ENCODE measurements around the gene BICDL2. TPM values are rescaled to one million over a fixed set of nuclear protein-coding genes. Genes with fewer than 3 reads are reported as not detected.
"Not testable (repeated sequence)": the region's sequence is repeated elsewhere in the genome, so short reads cannot be mapped to it uniquely, and the experiment has no call there.

Gene BICDL2
- total and polyA plus RNA-seq, 2 of the 8 experiments (the other 6 are each of a cell fraction or from before 2014, with no cell fraction given), result 7.3 to 15.9 TPM

GRCh38 chr16:3070608-3071111, 33.9 kb upstream of the BICDL2 start (continued):
- TF ChIP-seq BCL11A (IDR thresholded peaks at IDR 0.05; ENCODE audit: low read depth in 2 of 2, low read length in 2 of 2), result no peak
- no peak for TF ChIP-seq SAP30 (IDR thresholded peaks at IDR 0.05; ENCODE audit: insufficient read depth, insufficient replicate concordance, low read length)
- no peak for TF ChIP-seq CREB1 (IDR thresholded peaks at IDR 0.05)
- TF ChIP-seq SUZ12 (IDR thresholded peaks at IDR 0.05; ENCODE audit: low read length), result no peak
- TF ChIP-seq RFX5 (IDR thresholded peaks at IDR 0.05; ENCODE audit: borderline replicate concordance, low read depth, low read length), result no peak
- no peak for TF ChIP-seq BRCA1 (IDR thresholded peaks at IDR 0.05; ENCODE audit: low read depth, low read length)
- no peak for TF ChIP-seq SIN3A (conservative IDR thresholded peaks at IDR 0.05 in 1 of 2, IDR thresholded peaks at IDR 0.05 in 1 of 2; ENCODE audit: low read depth in 1 of 2, low read length in 2 of 2)
- no peak for TF ChIP-seq CTBP2 (IDR thresholded peaks at IDR 0.05; ENCODE audit: borderline replicate concordance, insufficient read depth, insufficient read length, low read length)

- not testable (repeated sequence) for H3K4me1 ChIP-seq (replicated peaks in 1 of 4; ENCODE audit: control insufficient read depth in 3 of 4, insufficient read depth in 4 of 4, low read length in 3 of 4); H3K27ac ChIP-seq (ENCODE audit: low read depth, low read length); H2AK5ac ChIP-seq (ENCODE audit: low read depth, low read length); H4K20me1 ChIP-seq (replicated peaks in 1 of 2; ENCODE audit: control insufficient read depth in 1 of 2, insufficient read depth in 2 of 2, low read length in 2 of 2); H3K79me1 ChIP-seq (ENCODE audit: low read depth, low read length); H3K18ac ChIP-seq (ENCODE audit: extremely low read depth, low read length); H3K4me3 ChIP-seq (ENCODE audit: extremely low read depth in 1 of 4, insufficient read depth in 2 of 4, low read depth in 3 of 4, low read length in 4 of 4); H2BK15ac ChIP-seq (ENCODE audit: low read length); H3K23ac ChIP-seq (ENCODE audit: insufficient read length); H3K4me2 ChIP-seq (ENCODE audit: insufficient read depth in 1 of 2, low read depth in 2 of 2, low read length in 2 of 2); H3K36me3 ChIP-seq (ENCODE audit: control insufficient read depth in 2 of 4, insufficient read depth in 4 of 4, low read length in 3 of 4); H3K9ac ChIP-seq (replicated peaks in 1 of 4; ENCODE audit: extremely low read depth in 1 of 4, low read depth in 3 of 4, low read length in 3 of 4); H4K8ac ChIP-seq (ENCODE audit: extremely low read depth, insufficient read depth, low read length); H3K9me3 ChIP-seq (ENCODE audit: insufficient read depth in 2 of 2, low read depth in 1 of 2, low read length in 1 of 2); H2BK20ac ChIP-seq (ENCODE audit: low read length); H3K27me3 ChIP-seq (replicated peaks in 1 of 4; ENCODE audit: control insufficient read depth in 3 of 4, extremely low read depth in 1 of 4, insufficient read depth in 3 of 4, low read length in 3 of 4); H4K91ac ChIP-seq (replicated peaks; ENCODE audit: insufficient read length, low read length); H2BK5ac ChIP-seq (ENCODE audit: low read depth, low read length); H4K5ac ChIP-seq (ENCODE audit: insufficient read length, low read depth, low read length); H3K23me2 ChIP-seq (ENCODE audit: low read depth, low read length); H2BK12ac ChIP-seq (ENCODE audit: low read depth, low read length); H3K56ac ChIP-seq (replicated peaks; ENCODE audit: insufficient read length, low read depth, low read length); H3K14ac ChIP-seq (ENCODE audit: insufficient read length); H2BK120ac ChIP-seq (replicated peaks; ENCODE audit: low read depth, low read length); DNase-seq (ENCODE audit: low read depth in 1 of 2, low spot score in 2 of 2); H2AFZ ChIP-seq (ENCODE audit: low read length); FAIRE-seq; H3K4ac ChIP-seq (replicated peaks; ENCODE audit: insufficient read length, low read depth, low read length); H3K79me2 ChIP-seq (ENCODE audit: control insufficient read depth in 1 of 2, insufficient read depth in 2 of 2, low read length in 2 of 2)
- CTCF ChIA-PET (ENCODE audit: partially characterized antibody), result interaction anchor here (0.6 to 2.7 kb wide), 4 partner anchors 8 to 196 kb away, joined by 3 to 13 read pairs (median 4); no protein-coding TSS in a partner anchor
- WGBS, 2 experiments (ENCODE audit: extremely low coverage in 1 of 2, insufficient coverage in 1 of 2, insufficient read length in 1 of 2, insufficient replicate concordance in 2 of 2, low coverage in 1 of 2, low lambda C conversion rate in 2 of 2, missing lambda C conversion rate in 1 of 2), result 73% methylated on average over 3 of the region's 11 CpGs; no CpG with 5 or more reads in 1 of the 2 experiments
- POLR2A ChIA-PET (ENCODE audit: partially characterized antibody), result interaction anchor here (0.6 to 3.8 kb wide), 7 partner anchors 10 to 96 kb away, joined by 3 to 31 read pairs (median 4); partner anchors contain the start of gene ZSCAN10
These were observed 32.4 kb upstream of the BICDL2 start for GRCh38 chr16:3069146-3069545.

Measured in H1 (cell line).